HepG2 (cell line): ENCODE measurements around the gene ECPAS. TPM values are rescaled to one million over a fixed set of nuclear protein-coding genes. Genes with fewer than 3 reads are reported as not detected.

Experiments used
- ARHGAP35 ChIP-seq: sonication (generic); formaldehyde crosslinking; IDR thresholded peaks from 2 replicates; pipeline ENCODE4 v1.9.0; 2022; ENCODE audit warnings: mild to moderate bottlenecking, inconsistent platforms, moderate library complexity, missing genetic modification reagents, borderline replicate concordance
- ATF7 ChIP-seq, 2 experiments: fragments of 450-650 bp in 1 of 2; sonication (generic) in 1 of 2; formaldehyde crosslinking in 1 of 2; IDR thresholded peaks; 2 replicates each; pipeline versions ENCODE4 v1.4.0 to v1.6.1; 2016 to 2020; ENCODE audit warnings: antibody characterized with exemption in 1 of 2, mild to moderate bottlenecking in 1 of 2, missing genetic modification reagents in 1 of 2
- FOXK1 ChIP-seq: sonication (generic); formaldehyde crosslinking; IDR thresholded peaks from 2 replicates; pipeline ENCODE4 v1.4.0; 2020; ENCODE audit warnings: low read depth, missing genetic modification reagents, borderline replicate concordance
- GZF1 ChIP-seq: sonication (generic); formaldehyde crosslinking; IDR thresholded peaks from 2 replicates; pipeline ENCODE4 v1.5.1; 2020; ENCODE audit warnings: mild to moderate bottlenecking, missing genetic modification reagents
- HHEX ChIP-seq: IDR thresholded peaks from 2 replicates; pipeline ENCODE4 v1.6.1; 2016; ENCODE audit warnings: control low read depth
- IRF2 ChIP-seq: IDR thresholded peaks from 2 replicates; pipeline ENCODE4 v1.6.1; 2018; ENCODE audit warnings: missing genetic modification reagents, missing compliant biosample characterization
- ISX ChIP-seq: sonication (generic); formaldehyde crosslinking; conservative IDR thresholded peaks from 2 replicates; pipeline ENCODE4 v1.5.0; 2020; ENCODE audit warnings: missing genetic modification reagents
- MED1 ChIP-seq: sonication (generic); formaldehyde crosslinking; IDR thresholded peaks from 2 replicates; pipeline ENCODE4 v1.4.0; 2020; ENCODE audit warnings: missing genetic modification reagents
- RARA ChIP-seq: IDR thresholded peaks from 2 replicates; pipeline ENCODE4 v1.6.1; 2016; ENCODE audit warnings: missing genetic modification reagents, missing compliant biosample characterization
- RARG ChIP-seq: sonication (generic); formaldehyde crosslinking; IDR thresholded peaks from 2 replicates; pipeline ENCODE4 v1.4.0; 2020; ENCODE audit warnings: low read depth, mild to moderate bottlenecking, missing genetic modification reagents
- SIN3B ChIP-seq: fragments of 150-350 bp; IDR thresholded peaks from 2 replicates; pipeline ENCODE4 v1.6.1; 2014; ENCODE audit warnings: low read length
- SNAI1 ChIP-seq: sonication (generic); formaldehyde crosslinking; IDR thresholded peaks from 2 replicates; pipeline ENCODE4 v1.5.0; 2020; ENCODE audit warnings: mild to moderate bottlenecking, missing genetic modification reagents, borderline replicate concordance
- ZFX ChIP-seq: sonication (generic); formaldehyde crosslinking; IDR thresholded peaks from 2 replicates; pipeline ENCODE4 v1.4.0; 2020; ENCODE audit warnings: mild to moderate bottlenecking, low read depth, missing genetic modification reagents, moderate library complexity
- ZNF547 ChIP-seq: sonication (generic); formaldehyde crosslinking; IDR thresholded peaks from 2 replicates; pipeline ENCODE4 v1.5.1; 2020; ENCODE audit warnings: mild to moderate bottlenecking, missing genetic modification reagents
- ZNF552 ChIP-seq: sonication (generic); formaldehyde crosslinking; IDR thresholded peaks from 2 replicates; pipeline ENCODE4 v1.9.0; 2022; ENCODE audit warnings: missing genetic modification reagents, mild to moderate bottlenecking, borderline replicate concordance
- ZNF605 ChIP-seq: sonication (generic); formaldehyde crosslinking; IDR thresholded peaks from 2 replicates; pipeline ENCODE4 v1.8.0; 2022; ENCODE audit warnings: mild to moderate bottlenecking, missing genetic modification reagents
- polyA plus RNA-seq, 8 experiments: library from polyadenylated mRNA; depleted of rRNA in 3 of 8; stranded (reverse) in 7 of 8; unstranded in 1 of 8; fragments of >200 nt; fragmentation: Illumina TruSeq in 4 of 8; extraction: Trizol in 4 of 8; gene quantifications; 2 replicates each; pipeline versions ENCODE4 v1.2.1 to v1.2.3, GENCODE V29; 2011 to 2016; ENCODE audit warnings: low read depth in 4 of 8, missing spikeins in 1 of 8, mixed read lengths in 1 of 8; ENCODE audit not compliant: insufficient read depth in 1 of 8
- total RNA-seq, 5 experiments: library from RNA; depleted of rRNA; stranded (reverse); fragments of >200 nt; fragmentation: Illumina TruSeq; extraction: Trizol; gene quantifications; 2 replicates each; pipeline ENCODE4 v1.2.3, GENCODE V29; 2016; ENCODE audit warnings: low read depth in 1 of 5
- TF ChIP-seq, protein P1 (sequence below): sonication (generic); formaldehyde crosslinking; IDR thresholded peaks from 2 replicates; pipeline ENCODE4 v1.8.0; 2022; ENCODE audit warnings: mild to moderate bottlenecking, missing genetic modification reagents, borderline replicate concordance
- TF ChIP-seq, protein P2 (sequence below): sonication (generic); formaldehyde crosslinking; IDR thresholded peaks from 2 replicates; pipeline ENCODE4 v1.4.0; 2020; ENCODE audit warnings: mild to moderate bottlenecking, missing genetic modification reagents, borderline replicate concordance
- TF ChIP-seq, protein P3 (sequence below): sonication (generic); formaldehyde crosslinking; IDR thresholded peaks from 2 replicates; pipeline ENCODE4 v1.4.0; 2020; ENCODE audit warnings: mild to moderate bottlenecking, missing genetic modification reagents

ECPAS gene
- total and polyA plus RNA-seq, 2 of the 13 experiments (the other 11 are each of a cell fraction or from before 2014, with no cell fraction given) = 35.3 to 58.0 TPM

DNA sequence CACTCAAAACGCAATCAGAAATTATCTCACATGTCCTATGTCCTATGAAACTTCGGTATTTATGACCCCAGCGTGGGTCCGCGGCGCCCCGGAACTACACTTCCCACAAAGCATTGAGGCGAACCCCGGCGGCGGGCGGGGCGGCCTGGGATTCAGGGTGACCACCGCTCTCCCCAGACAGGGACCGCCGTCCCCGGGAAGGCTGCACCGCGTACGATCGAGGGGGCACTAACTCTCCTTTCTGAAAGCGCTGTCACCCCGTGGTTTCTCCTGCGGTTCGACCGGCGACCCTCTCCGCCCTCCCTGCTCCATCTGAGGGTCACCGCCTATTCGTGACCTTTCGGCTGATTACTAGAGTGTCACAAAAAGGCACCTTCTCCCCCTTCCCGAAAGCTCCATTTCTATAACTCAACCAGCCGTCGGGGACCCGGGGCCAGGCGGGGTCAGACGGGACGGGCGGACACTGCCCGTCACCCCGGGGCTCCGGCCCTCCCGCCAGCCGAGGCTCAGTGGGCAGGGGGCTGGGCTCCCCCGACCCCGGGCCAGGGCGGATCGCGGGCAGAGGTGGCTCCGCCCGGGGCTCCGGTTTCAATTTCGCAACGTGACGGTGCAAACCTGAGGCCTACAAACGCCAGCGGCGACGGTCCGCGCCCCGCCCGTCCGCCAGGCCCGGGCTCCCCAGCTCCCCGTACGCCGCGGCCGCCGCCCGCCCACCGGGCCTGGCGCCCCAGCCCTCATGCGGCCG, 1.3 kb downstream of the ECPAS start (continued):
- no peak for TF ChIP-seq GZF1 (CRISPR knock-in tag)
- peak; percentile 80 for TF ChIP-seq ZFX (CRISPR knock-in tag)
- TF ChIP-seq ZNF605 = peak; percentile 44; the same call in 1 of the 2 replicates
- no peak for TF ChIP-seq ATF7 (IDR thresholded peaks at IDR 0.05)
- TF ChIP-seq ATF7 (CRISPR knock-in tag; IDR thresholded peaks at IDR 0.05) = no peak
- peak; percentile 34; the same call in 1 of the 2 replicates for TF ChIP-seq IRF2 (CRISPR knock-in tag)
- TF ChIP-seq, protein P1, sequence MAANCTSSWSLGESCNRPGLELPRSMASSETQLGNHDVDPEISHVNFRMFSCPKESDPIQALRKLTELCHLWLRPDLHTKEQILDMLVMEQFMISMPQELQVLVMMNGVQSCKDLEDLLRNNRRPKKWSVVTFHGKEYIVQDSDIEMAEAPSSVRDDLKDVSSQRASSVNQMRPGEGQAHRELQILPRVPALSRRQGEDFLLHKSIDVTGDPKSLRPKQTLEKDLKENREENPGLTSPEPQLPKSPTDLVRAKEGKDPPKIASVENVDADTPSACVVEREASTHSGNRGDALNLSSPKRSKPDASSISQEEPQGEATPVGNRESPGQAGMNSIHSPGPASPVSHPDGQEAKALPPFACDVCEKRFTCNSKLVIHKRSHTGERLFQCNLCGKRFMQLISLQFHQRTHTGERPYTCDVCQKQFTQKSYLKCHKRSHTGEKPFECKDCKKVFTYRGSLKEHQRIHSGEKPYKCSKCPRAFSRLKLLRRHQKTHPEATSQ (CRISPR knock-in tag) = no peak
- TF ChIP-seq, protein P2, sequence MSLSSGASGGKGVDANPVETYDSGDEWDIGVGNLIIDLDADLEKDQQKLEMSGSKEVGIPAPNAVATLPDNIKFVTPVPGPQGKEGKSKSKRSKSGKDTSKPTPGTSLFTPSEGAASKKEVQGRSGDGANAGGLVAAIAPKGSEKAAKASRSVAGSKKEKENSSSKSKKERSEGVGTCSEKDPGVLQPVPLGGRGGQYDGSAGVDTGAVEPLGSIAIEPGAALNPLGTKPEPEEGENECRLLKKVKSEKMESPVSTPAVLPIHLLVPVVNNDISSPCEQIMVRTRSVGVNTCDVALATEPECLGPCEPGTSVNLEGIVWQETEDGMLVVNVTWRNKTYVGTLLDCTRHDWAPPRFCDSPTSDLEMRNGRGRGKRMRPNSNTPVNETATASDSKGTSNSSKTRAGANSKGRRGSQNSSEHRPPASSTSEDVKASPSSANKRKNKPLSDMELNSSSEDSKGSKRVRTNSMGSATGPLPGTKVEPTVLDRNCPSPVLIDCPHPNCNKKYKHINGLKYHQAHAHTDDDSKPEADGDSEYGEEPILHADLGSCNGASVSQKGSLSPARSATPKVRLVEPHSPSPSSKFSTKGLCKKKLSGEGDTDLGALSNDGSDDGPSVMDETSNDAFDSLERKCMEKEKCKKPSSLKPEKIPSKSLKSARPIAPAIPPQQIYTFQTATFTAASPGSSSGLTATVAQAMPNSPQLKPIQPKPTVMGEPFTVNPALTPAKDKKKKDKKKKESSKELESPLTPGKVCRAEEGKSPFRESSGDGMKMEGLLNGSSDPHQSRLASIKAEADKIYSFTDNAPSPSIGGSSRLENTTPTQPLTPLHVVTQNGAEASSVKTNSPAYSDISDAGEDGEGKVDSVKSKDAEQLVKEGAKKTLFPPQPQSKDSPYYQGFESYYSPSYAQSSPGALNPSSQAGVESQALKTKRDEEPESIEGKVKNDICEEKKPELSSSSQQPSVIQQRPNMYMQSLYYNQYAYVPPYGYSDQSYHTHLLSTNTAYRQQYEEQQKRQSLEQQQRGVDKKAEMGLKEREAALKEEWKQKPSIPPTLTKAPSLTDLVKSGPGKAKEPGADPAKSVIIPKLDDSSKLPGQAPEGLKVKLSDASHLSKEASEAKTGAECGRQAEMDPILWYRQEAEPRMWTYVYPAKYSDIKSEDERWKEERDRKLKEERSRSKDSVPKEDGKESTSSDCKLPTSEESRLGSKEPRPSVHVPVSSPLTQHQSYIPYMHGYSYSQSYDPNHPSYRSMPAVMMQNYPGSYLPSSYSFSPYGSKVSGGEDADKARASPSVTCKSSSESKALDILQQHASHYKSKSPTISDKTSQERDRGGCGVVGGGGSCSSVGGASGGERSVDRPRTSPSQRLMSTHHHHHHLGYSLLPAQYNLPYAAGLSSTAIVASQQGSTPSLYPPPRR (CRISPR knock-in tag) = no peak; the same call in 1 of the 2 replicates
- TF ChIP-seq RARG (CRISPR knock-in tag) = no peak
- no peak for TF ChIP-seq SIN3B
- no peak for TF ChIP-seq MED1 (CRISPR knock-in tag)
- no peak for TF ChIP-seq RARA
- no peak for TF ChIP-seq SNAI1 (CRISPR knock-in tag)
- TF ChIP-seq, protein P3, sequence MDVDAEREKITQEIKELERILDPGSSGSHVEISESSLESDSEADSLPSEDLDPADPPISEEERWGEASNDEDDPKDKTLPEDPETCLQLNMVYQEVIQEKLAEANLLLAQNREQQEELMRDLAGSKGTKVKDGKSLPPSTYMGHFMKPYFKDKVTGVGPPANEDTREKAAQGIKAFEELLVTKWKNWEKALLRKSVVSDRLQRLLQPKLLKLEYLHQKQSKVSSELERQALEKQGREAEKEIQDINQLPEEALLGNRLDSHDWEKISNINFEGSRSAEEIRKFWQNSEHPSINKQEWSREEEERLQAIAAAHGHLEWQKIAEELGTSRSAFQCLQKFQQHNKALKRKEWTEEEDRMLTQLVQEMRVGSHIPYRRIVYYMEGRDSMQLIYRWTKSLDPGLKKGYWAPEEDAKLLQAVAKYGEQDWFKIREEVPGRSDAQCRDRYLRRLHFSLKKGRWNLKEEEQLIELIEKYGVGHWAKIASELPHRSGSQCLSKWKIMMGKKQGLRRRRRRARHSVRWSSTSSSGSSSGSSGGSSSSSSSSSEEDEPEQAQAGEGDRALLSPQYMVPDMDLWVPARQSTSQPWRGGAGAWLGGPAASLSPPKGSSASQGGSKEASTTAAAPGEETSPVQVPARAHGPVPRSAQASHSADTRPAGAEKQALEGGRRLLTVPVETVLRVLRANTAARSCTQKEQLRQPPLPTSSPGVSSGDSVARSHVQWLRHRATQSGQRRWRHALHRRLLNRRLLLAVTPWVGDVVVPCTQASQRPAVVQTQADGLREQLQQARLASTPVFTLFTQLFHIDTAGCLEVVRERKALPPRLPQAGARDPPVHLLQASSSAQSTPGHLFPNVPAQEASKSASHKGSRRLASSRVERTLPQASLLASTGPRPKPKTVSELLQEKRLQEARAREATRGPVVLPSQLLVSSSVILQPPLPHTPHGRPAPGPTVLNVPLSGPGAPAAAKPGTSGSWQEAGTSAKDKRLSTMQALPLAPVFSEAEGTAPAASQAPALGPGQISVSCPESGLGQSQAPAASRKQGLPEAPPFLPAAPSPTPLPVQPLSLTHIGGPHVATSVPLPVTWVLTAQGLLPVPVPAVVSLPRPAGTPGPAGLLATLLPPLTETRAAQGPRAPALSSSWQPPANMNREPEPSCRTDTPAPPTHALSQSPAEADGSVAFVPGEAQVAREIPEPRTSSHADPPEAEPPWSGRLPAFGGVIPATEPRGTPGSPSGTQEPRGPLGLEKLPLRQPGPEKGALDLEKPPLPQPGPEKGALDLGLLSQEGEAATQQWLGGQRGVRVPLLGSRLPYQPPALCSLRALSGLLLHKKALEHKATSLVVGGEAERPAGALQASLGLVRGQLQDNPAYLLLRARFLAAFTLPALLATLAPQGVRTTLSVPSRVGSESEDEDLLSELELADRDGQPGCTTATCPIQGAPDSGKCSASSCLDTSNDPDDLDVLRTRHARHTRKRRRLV (CRISPR knock-in tag) = no peak
- TF ChIP-seq ARHGAP35 = no peak; the same call in 1 of the 2 replicates
- TF ChIP-seq ZNF547 (CRISPR knock-in tag) = no peak
- TF ChIP-seq HHEX (CRISPR knock-in tag) = no peak
- TF ChIP-seq ZNF552 = no peak
- no peak for TF ChIP-seq FOXK1 (CRISPR knock-in tag)
- TF ChIP-seq ISX = no peak
